ENCODE data around the gene TP63. TPM values are rescaled to one million over a fixed set of nuclear protein-coding genes. Genes with fewer than 3 reads are reported as not detected.

The TP63 gene
- polyA plus RNA-seq, 2 of the 4 experiments (the other 2 are of a cell fraction) = 1.5 to 5.4 TPM

DNA sequence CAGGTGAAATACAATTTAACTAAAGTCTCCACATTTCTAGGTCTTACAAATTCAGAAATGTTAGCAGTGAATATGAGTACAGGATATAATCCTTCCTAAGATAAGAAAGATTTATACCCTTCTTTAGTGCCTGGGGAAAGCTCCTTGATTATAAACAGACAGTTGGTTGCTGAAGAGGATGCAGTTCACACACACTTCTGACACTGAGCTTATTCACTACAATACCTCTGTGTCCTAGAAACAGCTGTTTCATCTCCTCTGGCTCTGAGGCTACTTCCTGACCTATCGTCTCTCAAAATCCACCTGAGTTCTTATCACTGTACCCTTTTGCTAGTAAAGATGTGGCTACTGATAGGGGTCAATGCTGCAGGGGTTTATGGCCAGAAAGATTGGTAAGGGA, 57.1 kb downstream of the TP63 start:
- Histone ChIP-seq H3K4me3 (no peak overlapping the region), H3K9me3 (no peaks in the 10 kb centered on the region), H3K4me1 (peaks cover 20% of the 10 kb centered on the region), H3K4me2 (no peak overlapping the region), H3K27ac (peak overlapping the region in 1 of 2 experiments; percentile 58; a peak in 2 of 6 replicates)
- FAIRE-seq = no peak
- TF ChIP-seq ZSCAN20 (CRISPR knock-in tag; IDR thresholded peaks at IDR 0.05) (no peak), MAZ (IDR thresholded peaks at IDR 0.05; ENCODE audit: borderline replicate concordance, low read depth, low read length) (no peak), EHF (CRISPR knock-in tag; IDR thresholded peaks at IDR 0.05) (no peak), KDM5A (IDR thresholded peaks at IDR 0.05) (no peak), HOXB13 (CRISPR knock-in tag; IDR thresholded peaks at IDR 0.05; ENCODE audit: low read depth) (no peak), JUN (IDR thresholded peaks at IDR 0.05) (no peak), FOSB (CRISPR knock-in tag; IDR thresholded peaks at IDR 0.05) (no peak), FOXS1 (CRISPR knock-in tag; IDR thresholded peaks at IDR 0.05) (no peak), GATA3 (IDR thresholded peaks at IDR 0.05; ENCODE audit: borderline replicate concordance) (no peak), PHF8 (IDR thresholded peaks at IDR 0.05; ENCODE audit: borderline replicate concordance, low read depth) (no peak), FOSL2 (IDR thresholded peaks at IDR 0.05) (no peak), FOSL2 (CRISPR knock-in tag; IDR thresholded peaks at IDR 0.05) (no peak), HES2 (IDR thresholded peaks at IDR 0.05) (no peak)
- ChIA-PET CTCF (interaction anchor here (1.5 kb wide), 1 partner anchor 34 kb away, joined by 3 read pairs; no protein-coding TSS in a partner anchor), POLR2A (interaction anchor here (0.7 kb wide), 1 partner anchor 155 kb away, joined by 3 read pairs; no protein-coding TSS in a partner anchor)
- ATAC-seq = no peak
- no peak for DNase-seq (ENCODE audit: low read depth in 1 of 2, low spot score in 1 of 2)
- WGBS (ENCODE audit: missing lambda C conversion rate) = 45% methylated on average over 1 of the region's 1 CpG

- no peak for FAIRE-seq
- H3K4me2 ChIP-seq = no peak overlapping the region
- DNase-seq (ENCODE audit: low read depth in 1 of 2, low spot score in 1 of 2) = no peak
- TF ChIP-seq, protein P1, sequence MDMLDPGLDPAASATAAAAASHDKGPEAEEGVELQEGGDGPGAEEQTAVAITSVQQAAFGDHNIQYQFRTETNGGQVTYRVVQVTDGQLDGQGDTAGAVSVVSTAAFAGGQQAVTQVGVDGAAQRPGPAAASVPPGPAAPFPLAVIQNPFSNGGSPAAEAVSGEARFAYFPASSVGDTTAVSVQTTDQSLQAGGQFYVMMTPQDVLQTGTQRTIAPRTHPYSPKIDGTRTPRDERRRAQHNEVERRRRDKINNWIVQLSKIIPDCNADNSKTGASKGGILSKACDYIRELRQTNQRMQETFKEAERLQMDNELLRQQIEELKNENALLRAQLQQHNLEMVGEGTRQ (IDR thresholded peaks at IDR 0.05) = no peak
- TF ChIP-seq CTCF (IDR thresholded peaks at IDR 0.05) (no peak), KDM5A (IDR thresholded peaks at IDR 0.05) (no peak), KDM1A (IDR thresholded peaks at IDR 0.05; ENCODE audit: low read depth) (no peak), HES2 (IDR thresholded peaks at IDR 0.05) (no peak), ELK1 (IDR thresholded peaks at IDR 0.05; ENCODE audit: low read depth, low read length) (no peak), HOXB5 (CRISPR knock-in tag; IDR thresholded peaks at IDR 0.05) (no peak), ESRRA (IDR thresholded peaks at IDR 0.05; ENCODE audit: borderline replicate concordance, low read length) (no peak), FOSB (CRISPR knock-in tag; IDR thresholded peaks at IDR 0.05) (no peak), POLR2A (IDR thresholded peaks at IDR 0.05; ENCODE audit: low read length) (no peak)
- TF ChIP-seq, protein P2, sequence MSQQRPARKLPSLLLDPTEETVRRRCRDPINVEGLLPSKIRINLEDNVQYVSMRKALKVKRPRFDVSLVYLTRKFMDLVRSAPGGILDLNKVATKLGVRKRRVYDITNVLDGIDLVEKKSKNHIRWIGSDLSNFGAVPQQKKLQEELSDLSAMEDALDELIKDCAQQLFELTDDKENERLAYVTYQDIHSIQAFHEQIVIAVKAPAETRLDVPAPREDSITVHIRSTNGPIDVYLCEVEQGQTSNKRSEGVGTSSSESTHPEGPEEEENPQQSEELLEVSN (IDR thresholded peaks at IDR 0.05; ENCODE audit: borderline replicate concordance, low read depth) = no peak
- TF ChIP-seq, protein P3, sequence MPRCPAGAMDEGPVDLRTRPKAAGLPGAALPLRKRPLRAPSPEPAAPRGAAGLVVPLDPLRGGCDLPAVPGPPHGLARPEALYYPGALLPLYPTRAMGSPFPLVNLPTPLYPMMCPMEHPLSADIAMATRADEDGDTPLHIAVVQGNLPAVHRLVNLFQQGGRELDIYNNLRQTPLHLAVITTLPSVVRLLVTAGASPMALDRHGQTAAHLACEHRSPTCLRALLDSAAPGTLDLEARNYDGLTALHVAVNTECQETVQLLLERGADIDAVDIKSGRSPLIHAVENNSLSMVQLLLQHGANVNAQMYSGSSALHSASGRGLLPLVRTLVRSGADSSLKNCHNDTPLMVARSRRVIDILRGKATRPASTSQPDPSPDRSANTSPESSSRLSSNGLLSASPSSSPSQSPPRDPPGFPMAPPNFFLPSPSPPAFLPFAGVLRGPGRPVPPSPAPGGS (IDR thresholded peaks at IDR 0.05) = no peak
- POLR2A ChIA-PET = no interaction called here
- H3K27ac ChIP-seq = no peak overlapping the region
- no peak overlapping the region for H3K4me3 ChIP-seq
- CTCF ChIA-PET = interaction anchor here (1.5 kb wide), 1 partner anchor 14 kb away, joined by 3 read pairs; no protein-coding TSS in a partner anchor
- H3K4me1 ChIP-seq = peaks cover 20% of the 10 kb centered on the region
- ATAC-seq = no peak
- H3K9me3 ChIP-seq = no peaks in the 10 kb centered on the region
Observed at GRCh38 chr3:189689625-189690024, 58.4 kb downstream of the TP63 start.

All from A549 (cell line).